ENCODE measurements around the gene SNX21. TPM values are rescaled to one million over a fixed set of nuclear protein-coding genes. Genes with fewer than 3 reads are reported as not detected.
"Not testable (repeated sequence)": the region's sequence is repeated elsewhere in the genome, so short reads cannot be mapped to it uniquely, and the experiment has no call there.

Gene SNX21
- 52.6 TPM for total RNA-seq

GRCh38 chr20:45833030-45833882 lies at the start of gene SNX21:
TSS of gene SNX21 (plus strand) at chr20:45833799. CDS start at chr20:45833920, 121 bp downstream.
- intact Hi-C loops (cut with DNase I) = no loop called here
- ATAC-seq (peak; percentile 92), DNase-seq (ENCODE audit: low spot score) (peak; percentile 92)

GRCh38 chr20:45788351-45788750 lies 45.2 kb upstream of the SNX21 start:
- intact Hi-C loops (cut with DNase I) = no loop called here
- DNase-seq (ENCODE audit: low spot score) (no peak), ATAC-seq (no peak)

GRCh38 chr20:45792317-45793118 lies 41.1 kb upstream of the SNX21 start:
- intact Hi-C loops (cut with DNase I) = no loop called here
- ATAC-seq (no peak), DNase-seq (ENCODE audit: low spot score) (no peak)

GRCh38 chr20:45796337-45797065 lies 37.1 kb upstream of the SNX21 start:
- ATAC-seq (no peak), DNase-seq (ENCODE audit: low spot score) (no peak)
- intact Hi-C loops (cut with DNase I) = no loop called here

GRCh38 chr20:45797510-45797909 lies 36.1 kb upstream of the SNX21 start:
- DNase-seq (ENCODE audit: low spot score); intact Hi-C loops (cut with DNase I): not testable (repeated sequence)

GRCh38 chr20:45797955-45798354 lies 35.6 kb upstream of the SNX21 start:
- DNase-seq (ENCODE audit: low spot score); intact Hi-C loops (cut with DNase I); ATAC-seq: not testable (repeated sequence)

More at GRCh38 chr20:45797510-45797909, 36.1 kb upstream of the SNX21 start:
- ATAC-seq = not testable (repeated sequence)

GRCh38 chr20:45798935-45799642 lies 34.5 kb upstream of the SNX21 start:
- ATAC-seq = peak; percentile 91
- intact Hi-C loops (cut with DNase I) = no loop called here
- DNase-seq (ENCODE audit: low spot score) = peak; percentile 71

GRCh38 chr20:45801851-45802250 lies 31.7 kb upstream of the SNX21 start:
- no peak for ATAC-seq

GRCh38 chr20:45810191-45810970 lies 23.2 kb upstream of the SNX21 start:
- ATAC-seq (no peak), DNase-seq (ENCODE audit: low spot score) (no peak)
- intact Hi-C loops (cut with DNase I) = no loop called here

More at GRCh38 chr20:45801851-45802250, 31.7 kb upstream of the SNX21 start:
- intact Hi-C loops (cut with DNase I) = no loop called here
- no peak for DNase-seq (ENCODE audit: low spot score)

- intact Hi-C loops (cut with DNase I) = no loop called here
- DNase-seq (ENCODE audit: low spot score) = peak; percentile 98
- peak; percentile 99 for ATAC-seq
These were observed 21.2 kb upstream of the SNX21 start, which contains the start of gene UBE2C for GRCh38 chr20:45812157-45813005. TSS of gene UBE2C (plus strand) at chr20:45812644. CDS start at chr20:45812696, 52 bp downstream.

- intact Hi-C loops (cut with DNase I) = no loop called here
- no peak for DNase-seq (ENCODE audit: low spot score)
- no peak for ATAC-seq
These were observed 20.6 kb upstream of the SNX21 start for GRCh38 chr20:45813006-45813340.

- DNase-seq (ENCODE audit: low spot score) (no peak), ATAC-seq (no peak)
- intact Hi-C loops (cut with DNase I) = no loop called here
These were observed 20.1 kb upstream of the SNX21 start for GRCh38 chr20:45813489-45813888.

- ATAC-seq (no peak), DNase-seq (ENCODE audit: low spot score) (no peak)
- intact Hi-C loops (cut with DNase I) = no loop called here
These were observed 19.3 kb upstream of the SNX21 start for GRCh38 chr20:45814314-45814713.

- ATAC-seq (no peak), DNase-seq (ENCODE audit: low spot score) (no peak)
- intact Hi-C loops (cut with DNase I) = no loop called here
These were observed 16.6 kb upstream of the SNX21 start for GRCh38 chr20:45816951-45817350.

- intact Hi-C loops (cut with DNase I) = no loop called here
- ATAC-seq (peak; percentile 77), DNase-seq (ENCODE audit: low spot score) (no peak)
These were observed 16.0 kb upstream of the SNX21 start for GRCh38 chr20:45817376-45818194.

- no peak for DNase-seq (ENCODE audit: low spot score)
- ATAC-seq = no peak
- intact Hi-C loops (cut with DNase I) = no loop called here
These were observed 15.4 kb upstream of the SNX21 start for GRCh38 chr20:45818239-45818638.
